ENCODE measurements around the gene C11orf52.

The C11orf52 gene

GRCh38 chr11:111939836-111940604, 21.3 kb downstream of the C11orf52 start:
- DNase-seq: no peak

GRCh38 chr11:111941963-111942362, 23.2 kb downstream of the C11orf52 start:
- DNase-seq: no peak

- DNase-seq: no peak
Measured at GRCh38 chr11:111942829-111943228, 24.1 kb downstream of the C11orf52 start.

- DNase-seq: no peak
Measured at GRCh38 chr11:111944139-111944538, 25.4 kb downstream of the C11orf52 start.

GRCh38 chr11:111944651-111945051, 25.9 kb downstream of the C11orf52 start:
- DNase-seq: no peak

- no peak for DNase-seq
Measured at GRCh38 chr11:111945198-111945597, 26.5 kb downstream of the C11orf52 start.

GRCh38 chr11:111946499-111946898, 27.8 kb downstream of the C11orf52 start:
- DNase-seq: no peak

GRCh38 chr11:111947143-111947542, 28.4 kb downstream of the C11orf52 start:
- no peak for DNase-seq

GRCh38 chr11:111949519-111950426, 31.1 kb downstream of the C11orf52 start:
- no peak for DNase-seq

GRCh38 chr11:111951565-111951964, 32.9 kb downstream of the C11orf52 start:
- DNase-seq: no peak

GRCh38 chr11:111954154-111954553, 35.4 kb downstream of the C11orf52 start:
- no peak for DNase-seq

GRCh38 chr11:111957663-111958444, 39.1 kb downstream of the C11orf52 start:
- DNase-seq: no peak

GRCh38 chr11:111960916-111961315, 42.2 kb downstream of the C11orf52 start:
- DNase-seq: no peak

GRCh38 chr11:111961389-111962300, 42.9 kb downstream of the C11orf52 start:
- DNase-seq: no peak

- DNase-seq: no peak
Measured at GRCh38 chr11:111963931-111964340, 45.2 kb downstream of the C11orf52 start.

GRCh38 chr11:111966678-111967077, 48.0 kb downstream of the C11orf52 start:
- no peak for DNase-seq

GRCh38 chr11:111967649-111968048, 48.9 kb downstream of the C11orf52 start:
- DNase-seq: no peak

GRCh38 chr11:111969344-111969743, 50.6 kb downstream of the C11orf52 start:
- no peak for DNase-seq

GRCh38 chr11:111974446-111974845, 55.7 kb downstream of the C11orf52 start:
- no peak for DNase-seq

GRCh38 chr11:111975076-111975806, 56.5 kb downstream of the C11orf52 start:
- no peak for DNase-seq

- DNase-seq: no peak
Measured at GRCh38 chr11:111976119-111976766, 57.5 kb downstream of the C11orf52 start.
